Amniotic epithelial cell (primary cell): ENCODE results near the gene SH3D19.
"Not testable (repeated sequence)": the region's sequence is repeated elsewhere in the genome, so short reads cannot be mapped to it uniquely, and the experiment has no call there.

Experiments used
- DNase-seq: peaks from one replicate; pipeline ENCODE4 v3.0.0-alpha.2; 2010; ENCODE audit warnings: low read depth

SH3D19 gene

DNA sequence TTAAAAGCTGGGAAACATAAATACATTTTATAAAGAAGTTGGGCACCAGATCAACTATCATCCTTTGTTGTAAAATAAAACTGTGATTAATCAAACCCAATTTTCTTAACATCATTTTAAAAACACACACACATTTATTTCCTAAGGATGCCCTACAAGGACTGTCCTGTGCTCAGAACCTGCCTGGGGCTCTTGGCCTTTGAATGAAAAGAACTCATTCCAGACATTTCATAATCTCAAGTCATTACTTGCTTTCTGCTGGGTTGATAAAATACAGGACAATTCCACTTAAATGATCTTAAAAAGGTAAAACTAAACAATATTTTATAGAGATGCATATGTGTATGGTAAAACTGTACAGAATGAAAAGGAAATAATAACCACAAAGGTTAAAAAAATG lies 2.8 kb downstream of the SH3D19 start:
- no peak for DNase-seq

DNA sequence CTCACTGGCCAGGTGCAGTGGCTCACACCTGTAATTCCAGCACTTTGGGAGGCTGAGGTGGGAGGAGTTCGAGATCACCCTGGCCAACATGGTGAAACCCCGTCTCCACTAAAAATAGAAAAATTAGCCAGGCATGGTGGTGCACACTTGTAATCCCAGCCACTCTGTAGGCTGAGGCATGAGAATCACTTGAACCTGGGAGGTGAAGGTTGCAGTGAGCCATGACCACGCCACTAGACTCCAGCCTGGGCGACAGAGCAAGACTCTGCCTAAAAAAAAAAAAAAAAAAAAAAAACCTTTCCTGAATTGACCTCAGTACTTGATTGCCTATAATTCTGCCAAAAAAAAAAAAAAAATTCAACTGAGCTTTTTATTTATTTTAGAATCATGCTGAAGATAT lies 3.2 kb downstream of the SH3D19 start:
- not testable (repeated sequence) for DNase-seq

DNA sequence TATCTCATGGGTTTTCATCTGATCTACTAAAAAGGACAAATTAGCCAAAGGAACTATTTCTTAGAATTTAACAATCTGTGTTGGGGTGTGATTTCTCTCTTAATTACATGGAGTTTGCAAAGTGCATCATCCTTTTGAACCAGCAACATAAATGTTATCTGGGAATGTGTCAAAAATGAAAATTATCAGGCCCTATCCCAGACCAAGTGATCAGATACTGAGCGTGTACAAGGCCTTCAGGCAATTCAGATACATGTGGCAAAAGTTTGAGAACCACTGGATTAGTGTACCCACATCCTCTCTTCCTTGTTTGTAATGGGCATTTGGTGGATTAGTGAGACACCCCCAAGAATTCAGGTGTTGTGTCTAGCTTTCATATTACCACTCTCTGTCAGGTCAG lies 3.8 kb downstream of the SH3D19 start:
- DNase-seq, result no peak

DNA sequence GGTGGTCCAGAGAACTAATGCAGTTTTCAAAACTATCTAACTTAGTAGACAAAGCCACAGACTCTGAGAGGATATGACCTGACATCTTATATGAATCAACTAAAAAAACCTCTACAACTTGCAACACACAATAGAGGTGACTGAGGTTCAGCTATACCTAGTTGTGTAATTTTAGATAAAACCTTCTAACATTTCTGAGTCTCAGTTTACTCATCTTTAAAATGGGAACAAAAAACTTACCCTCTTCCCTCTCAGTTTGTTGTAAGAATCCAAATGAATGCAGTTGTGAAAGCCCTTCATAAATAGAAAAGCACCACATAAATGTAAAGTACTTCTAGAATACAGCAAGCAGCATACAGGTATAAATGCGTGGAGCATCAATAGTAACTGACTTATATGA lies 5.9 kb downstream of the SH3D19 start:
- DNase-seq, result no peak

DNA sequence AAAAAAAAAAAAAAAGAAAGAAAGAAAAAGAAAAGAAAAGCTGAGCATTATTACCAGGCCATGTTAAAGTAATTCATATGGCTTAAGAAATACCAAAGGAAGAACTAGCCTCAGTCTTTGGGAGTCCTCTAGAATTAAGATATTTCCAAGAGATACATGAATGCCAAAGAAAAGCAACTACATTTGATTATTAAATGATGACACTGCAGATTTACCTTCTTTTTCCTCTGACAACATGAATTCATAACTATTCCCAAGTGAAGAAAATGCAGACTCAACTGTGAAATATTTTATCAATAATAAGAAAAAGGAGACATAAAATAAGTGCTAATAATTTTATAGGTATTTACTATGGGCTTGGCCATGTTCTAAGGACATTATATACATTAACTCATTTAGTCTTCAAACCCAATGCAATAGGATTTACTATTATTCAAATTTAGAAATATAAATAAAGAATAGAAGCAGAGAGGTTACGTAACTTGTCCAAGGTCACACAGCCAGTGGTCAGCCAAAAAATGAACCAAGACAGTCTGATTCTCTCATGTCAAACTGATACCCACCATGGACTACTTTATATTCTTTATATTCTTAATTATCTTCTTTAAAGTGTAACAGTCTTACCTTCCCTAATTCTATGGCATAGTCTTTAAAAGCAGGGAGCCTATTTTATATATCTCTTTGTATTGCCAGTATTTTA lies 6.9 kb downstream of the SH3D19 start:
- no peak for DNase-seq

DNA sequence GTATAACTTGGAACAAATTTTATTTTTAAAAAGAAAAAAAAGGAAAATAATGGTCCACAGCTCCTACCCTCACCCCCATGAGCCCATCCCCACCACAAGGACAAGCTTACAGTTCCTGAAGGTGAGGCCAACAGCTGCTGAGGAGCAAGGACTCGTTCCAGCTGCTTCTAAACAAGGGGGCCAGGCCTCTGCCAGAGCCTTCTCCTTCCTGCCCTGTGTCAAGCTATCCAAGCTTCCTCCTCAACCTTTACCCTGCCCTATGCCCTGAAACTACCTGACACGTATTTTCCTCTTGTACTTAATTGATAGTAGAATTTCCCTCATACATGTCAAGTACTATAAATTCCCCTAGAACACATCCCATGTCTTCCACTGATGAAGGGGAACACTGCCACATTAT lies 8.8 kb downstream of the SH3D19 start:
- no peak for DNase-seq

DNA sequence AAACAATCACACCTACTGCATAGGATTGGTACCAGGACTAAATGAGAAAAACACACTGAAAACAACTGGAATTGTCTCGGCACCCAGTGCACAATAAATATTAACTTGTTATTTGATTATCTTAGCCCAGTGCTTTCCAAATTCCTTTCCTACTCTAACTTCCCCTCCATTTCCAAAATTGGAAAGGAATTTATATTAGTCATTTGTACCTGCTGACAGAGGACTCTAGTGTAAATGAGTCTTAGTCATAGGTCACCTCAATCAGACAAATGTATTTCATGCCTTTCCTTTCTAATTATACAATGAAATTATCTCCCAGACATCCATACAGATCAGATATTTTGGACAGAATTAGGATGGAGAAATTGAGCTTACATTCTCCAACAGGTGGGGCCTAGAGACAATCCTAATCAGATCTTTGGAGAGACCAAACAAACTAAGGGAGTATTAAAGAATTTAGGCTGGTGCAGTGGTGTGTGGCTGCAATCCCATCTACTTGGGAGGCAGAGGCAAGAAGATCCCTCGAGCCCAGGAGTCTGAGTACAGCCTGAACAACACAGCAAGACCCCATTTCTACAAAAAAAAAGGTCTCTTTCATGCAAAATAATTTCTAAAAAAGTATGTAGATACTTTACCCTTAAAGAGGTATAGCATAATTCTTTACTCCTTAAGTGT lies 10.1 kb downstream of the SH3D19 start:
- DNase-seq, result no peak

DNA sequence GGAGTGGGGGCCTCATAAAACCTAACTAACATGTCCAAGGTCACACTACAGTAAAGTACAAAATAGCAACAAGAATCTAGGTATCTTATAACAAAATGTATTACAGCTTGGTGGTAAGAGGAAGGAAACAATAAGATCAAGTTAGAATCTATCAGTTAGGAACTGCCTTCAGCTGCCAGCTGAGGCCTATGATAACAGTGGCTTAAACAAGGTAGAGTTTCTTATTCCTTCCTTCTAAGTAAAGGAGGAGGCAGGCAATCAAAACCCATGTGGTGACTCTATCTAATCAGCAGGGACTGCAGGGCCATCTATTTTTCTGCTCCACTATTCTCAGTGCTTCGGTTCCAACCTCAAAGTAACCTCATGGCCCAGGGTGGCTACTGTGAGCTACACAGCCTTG lies 10.9 kb downstream of the SH3D19 start:
- DNase-seq, result no peak

DNA sequence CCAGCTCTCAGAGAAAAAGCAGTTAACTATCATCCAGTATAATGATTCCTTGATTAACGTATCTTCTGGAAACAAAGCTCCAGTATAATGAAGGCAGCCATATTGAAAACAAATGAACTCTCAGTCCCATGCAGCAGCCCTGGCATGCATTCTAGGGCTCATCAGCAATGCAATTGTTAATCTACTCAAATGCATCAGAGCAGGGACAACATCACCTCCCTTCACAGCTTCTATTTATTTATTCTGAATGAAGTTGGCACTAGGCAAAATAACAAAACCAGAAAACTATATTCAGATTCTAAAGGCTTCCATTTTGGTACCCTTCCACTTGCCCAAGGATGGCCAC lies 11.4 kb downstream of the SH3D19 start:
- DNase-seq, result no peak

DNA sequence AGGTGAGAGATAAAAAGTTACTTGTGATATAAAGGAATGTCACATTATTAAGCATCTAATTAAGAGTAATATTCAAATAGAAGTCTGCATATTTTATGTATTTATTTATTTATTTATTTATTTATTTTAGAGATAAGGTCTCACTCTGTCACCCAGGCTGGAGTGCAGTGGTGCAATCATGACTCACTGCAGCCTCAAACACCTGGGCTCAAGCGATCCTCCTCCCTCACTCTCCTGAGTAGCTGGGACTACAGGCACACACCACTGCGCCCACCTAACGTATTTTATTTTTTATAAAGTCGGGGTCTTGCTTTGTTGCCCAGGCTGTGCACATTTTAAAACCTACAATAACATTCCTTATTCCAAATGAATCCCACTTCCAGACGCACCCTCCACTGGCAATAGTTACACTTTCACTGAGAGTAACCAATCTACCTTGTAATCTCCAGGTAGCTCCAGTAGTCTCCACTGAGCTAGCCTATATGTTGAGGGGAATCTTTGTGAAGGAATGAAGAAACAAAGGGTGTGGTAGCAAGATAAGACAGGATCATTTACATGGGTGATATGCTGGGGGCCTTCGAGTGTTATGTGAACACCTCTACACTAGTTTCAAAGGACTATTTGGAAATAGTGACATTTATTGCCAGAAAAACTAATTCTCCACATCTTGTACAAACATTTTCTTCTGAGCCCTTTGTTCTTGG lies 11.9 kb downstream of the SH3D19 start:
- no peak for DNase-seq

DNA sequence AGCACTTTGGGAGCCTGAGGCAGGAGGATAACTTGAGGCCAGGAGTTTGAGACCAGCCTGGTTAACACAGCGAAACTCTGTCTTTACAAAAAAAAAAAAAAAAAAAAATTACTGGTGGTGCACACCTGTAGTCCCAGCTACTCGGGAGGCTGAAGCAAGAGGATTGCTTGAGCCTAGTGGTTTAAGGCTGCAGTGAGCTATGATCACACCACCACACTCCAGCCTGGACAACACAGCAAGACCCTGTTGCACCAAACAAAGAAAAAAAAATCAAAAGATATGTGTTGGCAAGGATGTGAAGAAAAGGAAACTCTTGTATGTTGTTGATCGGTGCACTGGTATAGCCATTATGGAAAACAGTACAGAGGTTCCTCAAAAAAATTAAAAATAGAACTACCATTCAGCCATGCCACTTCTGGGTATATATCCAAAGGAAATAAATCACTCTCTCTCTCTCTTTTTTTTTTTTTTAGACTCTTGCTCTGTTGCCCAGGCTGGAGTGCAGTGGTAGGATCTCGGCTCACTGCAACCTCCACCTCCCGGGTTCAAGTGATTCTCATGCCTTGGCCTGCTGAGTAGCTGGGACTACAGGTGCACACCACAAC lies 15.2 kb downstream of the SH3D19 start:
- DNase-seq, result no peak

DNA sequence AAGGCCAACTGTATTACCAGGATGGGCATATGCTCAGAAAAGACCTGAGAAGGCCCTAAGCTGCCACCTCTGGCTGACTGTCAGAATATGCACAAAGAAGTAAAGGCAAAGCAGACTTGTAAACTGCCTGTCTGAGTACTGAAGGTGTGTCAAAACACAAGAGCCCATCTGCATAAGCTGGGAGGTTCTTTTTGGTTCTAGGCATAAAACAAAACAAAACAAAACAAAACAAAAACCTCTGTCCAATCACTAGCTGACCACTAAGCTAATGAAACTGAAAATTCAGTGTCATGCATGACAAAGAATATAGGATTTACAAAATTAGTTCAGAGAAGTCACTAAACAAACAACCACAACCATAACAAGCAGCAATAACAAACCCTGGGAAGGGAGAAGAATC lies 20.6 kb downstream of the SH3D19 start:
- DNase-seq, result no peak

DNA sequence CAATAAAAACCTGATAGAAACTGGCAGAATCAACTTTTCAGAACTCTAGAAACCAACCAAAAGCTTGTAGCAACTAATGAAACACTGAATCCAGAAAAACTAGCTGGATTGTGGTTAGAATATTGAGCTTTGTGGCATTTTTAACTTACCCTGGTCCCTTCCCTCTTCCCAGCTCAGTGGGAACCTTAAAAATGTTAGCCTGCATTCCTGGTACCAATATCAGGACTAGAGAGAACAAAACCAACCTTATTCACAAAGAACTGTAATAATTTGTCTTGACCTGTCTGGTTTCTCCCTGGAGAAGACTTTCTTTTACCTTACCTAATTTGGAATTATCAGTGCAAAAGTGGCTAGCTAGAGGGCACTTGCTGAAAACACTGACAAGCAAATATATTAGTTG lies 21.2 kb downstream of the SH3D19 start:
- no peak for DNase-seq

DNA sequence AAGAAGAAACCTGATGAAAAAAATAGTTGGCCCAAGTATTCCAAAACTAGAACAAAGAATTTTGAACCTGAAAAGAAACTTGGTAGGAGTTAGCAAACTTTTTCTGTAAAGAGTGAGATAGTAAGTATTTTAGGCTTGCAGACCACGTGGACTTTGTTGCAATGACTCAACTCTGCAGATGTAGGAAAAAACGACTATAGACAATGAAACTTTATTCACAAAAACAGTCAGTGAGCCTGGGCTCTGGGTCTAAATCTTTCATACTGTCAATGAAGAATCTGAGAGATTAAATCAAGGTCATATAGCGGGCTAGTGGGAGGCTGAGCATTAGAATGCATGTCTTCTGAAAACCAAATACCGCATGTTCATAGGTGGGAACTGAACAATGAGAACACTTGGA lies 23.0 kb downstream of the SH3D19 start:
- peak; percentile 87 for DNase-seq

DNA sequence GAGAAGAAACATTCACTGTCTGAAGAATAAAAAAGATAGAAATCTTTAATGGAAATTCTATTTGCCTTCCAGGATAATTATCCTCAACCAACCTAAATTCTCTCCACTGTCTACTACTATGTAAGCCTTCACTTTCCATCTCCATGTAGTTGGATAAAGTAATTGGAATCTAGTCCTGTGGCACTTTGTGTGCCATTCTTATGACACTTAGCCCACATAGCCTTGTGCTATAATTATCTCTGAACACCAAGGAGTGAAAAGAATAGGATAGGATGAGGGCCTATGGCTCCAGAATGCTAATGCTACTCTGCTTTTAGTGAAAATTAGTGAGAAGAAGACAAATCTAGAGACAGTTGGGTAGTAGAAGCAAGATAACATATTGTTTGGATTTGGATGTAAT lies 28.2 kb downstream of the SH3D19 start:
- no peak for DNase-seq

DNA sequence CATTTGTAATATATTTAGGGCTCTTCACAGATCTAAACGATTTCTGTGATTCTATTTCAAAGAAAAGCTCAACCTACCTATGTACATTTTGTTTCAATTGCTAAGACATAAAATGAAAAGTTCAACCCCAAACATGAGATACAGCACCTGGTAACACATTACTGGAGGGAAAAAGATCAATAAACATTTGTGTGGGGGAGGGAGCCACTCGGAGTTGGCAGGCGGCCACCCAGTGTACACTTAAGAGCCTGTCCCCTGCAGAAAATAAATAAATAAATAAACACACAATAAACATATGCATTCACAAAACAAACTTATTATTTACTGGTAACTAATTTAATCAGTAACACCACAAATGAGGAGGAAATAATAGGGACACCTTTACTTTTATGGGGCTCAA lies 29.2 kb downstream of the SH3D19 start:
- no peak for DNase-seq

DNA sequence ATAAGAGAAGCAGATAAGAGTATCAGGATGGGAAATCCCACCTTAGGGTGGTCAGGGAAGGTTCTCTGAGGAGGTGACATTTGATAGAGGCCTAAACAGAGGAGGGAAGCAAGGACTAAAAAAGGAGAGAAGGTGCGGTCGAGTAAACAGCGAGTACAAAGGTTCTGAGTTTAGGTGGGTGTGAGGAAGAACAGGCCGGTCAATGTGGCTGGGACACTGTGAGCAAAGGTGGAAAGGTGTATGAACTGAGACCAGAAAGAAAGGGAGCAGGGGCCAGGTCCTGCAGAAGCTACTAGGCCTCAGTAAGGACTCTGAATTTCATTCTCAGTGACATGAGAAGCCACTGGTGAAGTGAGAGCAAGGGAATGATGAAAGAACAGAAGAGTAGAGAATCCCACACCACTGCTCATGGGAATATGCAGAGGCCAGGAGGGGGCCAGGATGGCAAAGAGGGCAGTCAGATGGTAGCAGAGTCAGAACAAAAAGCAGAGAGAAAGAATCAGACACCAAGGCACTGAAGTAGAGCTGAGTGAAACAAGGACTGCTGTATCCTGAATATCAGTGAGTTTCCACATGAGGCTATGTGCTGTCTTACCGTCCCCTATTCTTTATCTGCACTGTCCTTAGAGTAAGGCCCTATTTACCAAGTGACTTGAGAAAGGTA lies 30.4 kb downstream of the SH3D19 start:
- no peak for DNase-seq

DNA sequence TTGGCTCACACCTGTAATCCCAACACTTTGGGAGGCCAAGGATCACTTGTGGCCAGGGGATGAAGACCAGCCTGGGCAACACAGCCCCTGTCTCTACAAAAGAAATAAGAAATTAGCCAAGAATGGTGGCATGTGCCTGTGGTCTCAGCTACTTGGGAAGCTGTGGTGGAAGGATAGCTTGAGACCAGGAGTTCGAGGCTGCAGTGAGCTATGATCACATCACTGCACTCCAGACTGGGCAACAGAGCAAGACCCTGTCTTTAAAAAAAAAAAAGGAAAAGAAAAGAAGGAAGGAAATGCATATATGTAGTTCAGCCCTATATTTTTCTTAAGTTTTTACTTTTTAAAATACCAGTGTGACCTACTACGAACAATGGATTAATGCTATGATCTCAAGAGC lies 33.4 kb downstream of the SH3D19 start:
- no peak for DNase-seq

DNA sequence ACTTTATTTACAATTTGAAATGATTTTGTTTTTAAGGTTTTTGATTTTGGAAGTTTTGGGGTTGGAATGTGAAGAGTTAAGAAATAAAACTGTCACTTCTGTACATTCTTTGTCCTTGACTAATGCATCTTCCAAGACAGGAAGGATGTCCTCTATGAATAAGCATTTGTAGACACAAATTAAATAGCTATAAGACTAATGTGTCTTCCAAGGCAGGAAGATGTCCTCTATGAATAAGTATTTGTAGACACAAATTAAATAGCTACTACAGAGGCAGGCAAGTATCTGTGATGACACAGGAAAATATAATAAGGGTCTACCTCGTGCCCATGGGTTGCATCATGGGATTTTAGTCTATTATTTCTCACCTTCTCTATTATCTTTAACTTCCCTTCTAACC lies 33.9 kb downstream of the SH3D19 start:
- no peak for DNase-seq

DNA sequence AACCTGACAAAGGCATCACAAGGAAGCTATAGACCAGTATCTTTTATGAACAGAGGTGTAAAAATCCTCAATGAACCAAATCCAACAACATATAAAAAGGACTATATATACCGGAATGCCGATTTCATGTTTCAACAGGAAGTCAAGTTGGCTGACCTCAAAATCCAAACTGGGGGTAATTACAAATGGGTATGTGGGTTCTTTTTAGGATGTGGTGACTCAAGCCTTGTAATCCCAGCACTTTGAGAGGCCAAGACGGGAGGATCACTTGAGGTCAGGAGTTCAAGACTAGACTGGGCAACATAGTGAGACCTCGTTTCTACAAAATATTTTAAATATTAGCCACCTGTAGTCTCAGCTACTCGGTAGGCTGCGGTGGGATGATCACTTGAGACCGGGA lies 38.0 kb downstream of the SH3D19 start:
- no peak for DNase-seq

DNA sequence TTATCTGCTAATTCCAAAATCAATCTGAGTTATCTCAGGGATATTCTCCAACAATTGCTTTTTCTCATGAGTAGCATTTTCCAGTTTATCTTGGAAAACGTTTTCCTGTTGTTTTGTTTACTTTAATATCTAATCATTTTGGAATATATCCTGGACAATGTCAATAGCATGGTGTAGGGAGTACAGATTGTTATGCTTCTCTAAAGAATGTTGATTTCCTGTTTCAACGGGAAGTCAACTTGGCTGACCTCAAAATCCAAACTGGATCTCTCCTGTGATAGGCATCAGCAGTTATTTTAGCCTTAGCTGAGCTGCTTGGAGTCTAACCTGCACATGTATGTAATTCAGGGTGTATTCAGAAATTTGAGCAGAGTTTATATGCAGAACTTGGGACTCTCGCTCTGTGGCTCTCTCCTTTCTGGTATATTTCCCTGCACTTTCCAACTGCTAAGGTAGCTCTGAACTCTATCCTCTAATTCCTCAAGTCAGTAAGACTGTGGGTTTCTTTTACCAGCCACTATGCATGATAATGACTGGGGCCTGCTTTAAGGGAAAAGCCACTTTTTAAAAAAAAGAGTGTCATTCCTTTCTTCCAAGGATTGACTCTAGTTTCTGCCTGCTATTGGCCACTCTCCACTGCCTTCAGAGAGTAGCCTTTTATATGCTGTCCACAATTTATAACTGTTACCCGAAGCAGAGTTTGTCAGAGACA lies 40.7 kb downstream of the SH3D19 start:
- no peak for DNase-seq
